PC-3 (cell line): ENCODE results near the gene BARHL1. TPM values are rescaled to one million over a fixed set of nuclear protein-coding genes. Genes with fewer than 3 reads are reported as not detected.

ENCODE experiments used
- ATAC-seq: fragments of 200-7000 bp; cut with Tn5 transposase; 2 replicates; pipeline ENCODE4 v1.9.1; 2020; ENCODE audit warnings: mild to moderate bottlenecking, moderate library complexity
- BruUV-seq: library from RNA; stranded (reverse); fragments of 400-500 nt; replicated peaks from 2 replicates; lab custom pipeline; 2021; lab: Mats Ljungman, UMichigan
- CTCF ChIA-PET: fragments of 300-600 bp; sonication (Branson Sonifier 250); formaldehyde crosslinking; loops from one replicate; lab custom pipeline; 2022; ENCODE audit warnings: antibody characterized with exemption; lab: Charles Lee
- POLR2A ChIA-PET: fragments of 300-600 bp; sonication (Branson Sonifier 250); formaldehyde crosslinking; loops from one replicate; lab custom pipeline; 2022; ENCODE audit warnings: antibody characterized with exemption; ENCODE audit not compliant: unreplicated experiment; lab: Charles Lee
- DNase-seq: peaks from one replicate; pipeline ENCODE4 v3.0.0-alpha.2; 2015
- H2AFZ ChIP-seq: fragments of 300-600 bp; sonication (generic); 2 replicates; pipeline ENCODE4 v1.6.0; 2016; ENCODE audit warnings: antibody characterized with exemption, low read length
- H3F3A ChIP-seq: fragments of 300-600 bp; sonication (generic); one replicate; pipeline ENCODE4 v1.6.0; 2017; ENCODE audit warnings: antibody characterized with exemption, low read length, control low read depth, mild to moderate bottlenecking; ENCODE audit not compliant: unreplicated experiment
- H3K27ac ChIP-seq: fragments of 300-600 bp; sonication (generic); 2 replicates; pipeline ENCODE4 v1.5.1; 2016; ENCODE audit warnings: mild to moderate bottlenecking, low read length
- H3K27me3 ChIP-seq: fragments of 300-600 bp; sonication (generic); 2 replicates; pipeline ENCODE4 v1.6.1; 2016; ENCODE audit warnings: low read length, mixed read lengths
- H3K36me3 ChIP-seq: fragments of 300-600 bp; sonication (generic); 2 replicates; pipeline ENCODE4 v1.6.1; 2016; ENCODE audit warnings: low read depth, mixed run types, low read length, mixed read lengths
- H3K4me1 ChIP-seq: fragments of 300-600 bp; sonication (generic); 2 replicates; pipeline ENCODE4 v1.5.1; 2016; ENCODE audit warnings: low read length; ENCODE audit not compliant: insufficient read depth
- H3K4me2 ChIP-seq: fragments of 300-600 bp; sonication (generic); 2 replicates; pipeline ENCODE4 v1.6.0; 2016; ENCODE audit warnings: low read length
- H3K4me3 ChIP-seq: fragments of 300-600 bp; sonication (generic); 2 replicates; pipeline ENCODE4 v1.5.1; 2016; ENCODE audit warnings: mild to moderate bottlenecking, low read length, mixed read lengths
- H3K79me2 ChIP-seq: fragments of 300-600 bp; sonication (generic); 2 replicates; pipeline ENCODE4 v1.6.1; 2017; ENCODE audit warnings: low read length, mixed read lengths
- H3K9ac ChIP-seq: fragments of 300-600 bp; sonication (generic); 2 replicates; pipeline ENCODE4 v1.6.0; 2016; ENCODE audit warnings: mild to moderate bottlenecking, low read length
- H3K9me2 ChIP-seq: fragments of 300-600 bp; sonication (generic); replicated peaks from 2 replicates; pipeline ENCODE4 v1.6.1; 2016; ENCODE audit warnings: mixed run types, low read length, mixed read lengths
- H3K9me3 ChIP-seq: fragments of 300-600 bp; sonication (generic); 2 replicates; pipeline ENCODE4 v1.6.1; 2016; ENCODE audit warnings: low read length, mixed read lengths
- H4K20me1 ChIP-seq: fragments of 300-600 bp; sonication (generic); 2 replicates; pipeline ENCODE4 v1.6.1; 2016; ENCODE audit warnings: low read length, mixed read lengths
- CTCF ChIP-seq: fragments of 300-600 bp; sonication (generic); conservative IDR thresholded peaks from 2 replicates; pipeline ENCODE4 v1.5.1; 2017; ENCODE audit warnings: antibody characterized with exemption, low read depth, mild to moderate bottlenecking, low read length
- EZH2 ChIP-seq: fragments of 300-600 bp; sonication (generic); IDR thresholded peaks from one replicate; pipeline ENCODE4 v1.6.1; 2017; ENCODE audit warnings: antibody characterized with exemption, mild to moderate bottlenecking, low read length; ENCODE audit not compliant: unreplicated experiment
- EZH2phosphoT487 ChIP-seq: fragments of 300-600 bp; sonication (generic); IDR thresholded peaks from 2 replicates; pipeline ENCODE4 v1.6.1; 2018; ENCODE audit warnings: mild to moderate bottlenecking, antibody characterized with exemption, low read length, borderline replicate concordance
- intact Hi-C: fragments of 100-400 bp; cut with micrococcal nuclease; formaldehyde crosslinking; loops from 2 replicates; pipeline ENCODE4 v1.9.0; 2023
- total RNA-seq: library from RNA; depleted of rRNA; stranded (reverse); fragments of >200 nt; gene quantifications from 2 replicates; pipeline ENCODE4 v1.2.3, GENCODE V29; 2014

BARHL1 gene
- total RNA-seq, 1 experiment from 2014 or later, result not detected

DNA sequence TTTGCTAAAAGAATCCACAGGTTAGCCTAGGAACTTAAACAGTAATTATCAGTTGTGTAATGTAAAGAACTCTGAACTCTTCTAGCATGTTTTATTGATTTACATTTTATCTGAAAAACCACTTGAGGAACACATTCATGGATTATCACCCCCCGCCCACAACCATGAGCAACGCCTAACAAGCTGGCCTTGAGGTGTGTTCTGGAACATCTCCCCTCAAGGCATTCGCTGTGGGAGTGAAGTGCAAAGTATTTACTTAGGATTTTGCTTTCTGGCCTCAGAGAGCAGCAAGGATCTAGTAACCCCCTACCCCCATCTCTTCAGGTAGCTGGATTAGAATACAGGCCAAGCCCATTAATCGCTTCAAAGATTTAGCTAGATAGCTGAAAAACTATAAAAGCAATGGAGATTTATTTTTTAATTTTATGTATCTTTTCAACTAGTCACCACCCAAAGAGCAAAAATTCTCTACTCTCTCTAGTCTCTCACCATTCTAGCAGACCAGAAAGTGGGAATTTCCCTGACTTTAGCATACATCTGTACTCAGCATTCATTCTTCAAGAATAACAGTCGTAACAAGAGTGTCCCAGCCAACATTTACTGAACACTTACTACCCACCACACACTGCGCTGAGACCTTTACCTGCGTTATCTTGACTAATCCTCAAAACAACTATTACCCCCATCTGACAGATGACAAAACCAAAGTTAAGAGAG lies 50.2 kb downstream of the BARHL1 start:
- BruUV-seq, result no TSS peak
- Histone ChIP-seq H3K9me3 (no peaks in the 10 kb centered on the region), H3K4me1 (peaks cover 49% of the 10 kb centered on the region), H3K4me2 (0 out of 2 replicates have a peak overlapping the region, but pooled peaks have one; percentile 29), H4K20me1 (no peaks in the 10 kb centered on the region), H3F3A (no peaks in the 10 kb centered on the region), H3K9ac (no peak overlapping the region), H3K9me2 (no peaks in the 10 kb centered on the region), H3K27ac (peak overlapping the region; percentile 81), H3K79me2 (no peaks in the 10 kb centered on the region), H3K4me3 (no peak overlapping the region), H3K27me3 (no peaks in the 10 kb centered on the region), H3K36me3 (peaks cover 32% of the 10 kb centered on the region; the same call in 1 of the 2 replicates), H2AFZ (no peak overlapping the region)
- TF ChIP-seq EZH2phosphoT487 (no peak), CTCF (no peak), EZH2 (no peak)
- ChIA-PET POLR2A (no interaction called here), CTCF (interaction anchor here (0.8 kb wide), 1 partner anchor 540 kb away, joined by 4 read pairs; no protein-coding TSS in a partner anchor)
- intact Hi-C loops, result no loop called here
- ATAC-seq (no peak), DNase-seq (peak; percentile 30)

DNA sequence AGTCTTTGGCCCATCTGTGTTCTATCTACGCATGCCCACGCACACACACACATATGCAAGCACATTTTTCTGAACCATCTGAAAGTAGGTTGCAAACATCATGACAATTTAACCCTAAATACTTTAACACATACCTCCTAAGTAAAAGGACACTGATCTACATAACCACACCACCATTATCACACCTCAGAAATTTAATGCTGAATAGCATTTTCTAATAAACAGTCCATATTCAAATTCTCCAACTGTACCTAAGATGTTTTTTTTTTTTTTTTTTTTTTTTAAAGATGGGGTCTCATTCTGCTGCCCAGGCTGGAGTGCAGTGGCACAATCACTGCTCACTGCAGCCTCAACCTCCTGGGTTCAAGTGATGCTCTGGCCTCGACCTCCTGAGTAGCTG lies 51.9 kb downstream of the BARHL1 start:
- no peak overlapping the region for H3K9ac ChIP-seq
- H3K4me2 ChIP-seq, result no peak overlapping the region
- intact Hi-C loops, result no loop called here
- H3K27me3 ChIP-seq, result no peaks in the 10 kb centered on the region
- no peaks in the 10 kb centered on the region for H3F3A ChIP-seq
- no peak overlapping the region for H3K4me3 ChIP-seq
- no peaks in the 10 kb centered on the region for H3K79me2 ChIP-seq
- no peak overlapping the region for H2AFZ ChIP-seq
- H3K36me3 ChIP-seq, result peaks cover 21% of the 10 kb centered on the region; the same call in 1 of the 2 replicates
- BruUV-seq, result no TSS peak
- no peaks in the 10 kb centered on the region for H3K9me3 ChIP-seq
- DNase-seq (no peak), ATAC-seq (no peak)
- ChIA-PET POLR2A (no interaction called here), CTCF (no interaction called here)
- peaks cover 61% of the 10 kb centered on the region for H3K4me1 ChIP-seq
- no peak overlapping the region for H3K27ac ChIP-seq
- no peak for TF ChIP-seq CTCF
- no peak for TF ChIP-seq EZH2phosphoT487
- no peak for TF ChIP-seq EZH2
- H3K9me2 ChIP-seq, result no peaks in the 10 kb centered on the region
- no peaks in the 10 kb centered on the region for H4K20me1 ChIP-seq

GRCh38 chr9:132637351-132637750 lies 54.9 kb downstream of the BARHL1 start:
- peaks cover 44% of the 10 kb centered on the region for H3K4me1 ChIP-seq
- H3K27me3 ChIP-seq, result no peaks in the 10 kb centered on the region
- H3K36me3 ChIP-seq, result peaks cover 24% of the 10 kb centered on the region; the same call in 1 of the 2 replicates
- H3K9me2 ChIP-seq, result no peaks in the 10 kb centered on the region
- ChIA-PET CTCF (no interaction called here), POLR2A (no interaction called here)
- H3K9ac ChIP-seq, result peak overlapping the region; percentile 14; the same call in 1 of the 2 replicates
- TF ChIP-seq EZH2phosphoT487, result no peak
- no peak for TF ChIP-seq CTCF
- no peak for TF ChIP-seq EZH2
- intact Hi-C loops, result no loop called here
- no TSS peak for BruUV-seq
- no peaks in the 10 kb centered on the region for H3K9me3 ChIP-seq
- no peak overlapping the region for H2AFZ ChIP-seq
- peak overlapping the region; percentile 65 for H3K4me2 ChIP-seq
- no peaks in the 10 kb centered on the region for H4K20me1 ChIP-seq
- H3K4me3 ChIP-seq, result no peak overlapping the region; the same call in 1 of the 2 replicates
- DNase-seq, result peak; percentile 62
- peak overlapping the region; percentile 68 for H3K27ac ChIP-seq
- peak; percentile 92 for ATAC-seq
- H3F3A ChIP-seq, result no peaks in the 10 kb centered on the region
- H3K79me2 ChIP-seq, result no peaks in the 10 kb centered on the region
